Activated effector memory CD4-positive, alpha-beta T cell treated with anti-CD3 and anti-CD28 coated beads, Interleukin-2, amount 50 U/mL, for 16 hours (primary cell): Measurements from ENCODE around the gene SYCP3.

Experiments
- DNase-seq: peaks from one replicate; pipeline ENCODE4 v3.0.0-alpha.2; 2020

SYCP3 gene

DNA sequence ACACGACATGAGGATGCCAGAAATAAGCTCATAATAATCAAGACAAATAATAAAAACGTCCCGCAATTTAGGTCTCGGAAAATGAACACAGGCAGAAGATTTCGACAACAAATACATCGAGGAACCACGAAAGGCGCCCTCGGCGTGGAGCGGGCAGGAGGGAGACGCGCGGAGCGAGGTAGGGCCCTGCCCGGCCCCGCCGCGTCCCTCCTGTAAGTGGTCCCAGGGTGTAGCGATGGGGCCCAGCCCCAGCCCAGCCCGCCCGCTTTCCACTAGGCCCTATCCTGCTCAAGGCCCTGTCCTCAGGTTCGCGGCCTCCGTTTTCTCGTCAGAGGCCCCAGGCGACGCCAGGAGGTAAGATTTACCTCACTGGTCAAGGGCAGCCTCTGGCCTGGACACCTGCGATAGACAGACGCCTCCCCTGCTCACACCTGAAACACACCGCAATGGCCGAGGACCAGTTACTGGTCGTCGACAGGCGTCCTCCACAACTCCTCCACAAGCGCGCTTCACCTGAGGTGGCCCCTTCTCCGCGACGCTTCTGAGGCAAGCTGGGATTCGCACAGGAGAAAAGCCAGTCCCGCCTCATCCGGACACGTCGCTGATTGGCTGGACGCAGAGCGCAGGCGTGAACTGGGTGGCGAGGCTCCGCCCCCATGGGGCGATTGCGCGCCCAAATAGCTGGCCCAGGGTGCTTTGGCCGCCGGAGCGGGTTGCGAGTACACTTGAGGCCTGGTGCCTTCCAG, at the start of gene SYCP3:
Gene SYCP3 (minus strand): TSS at position 543 of the 746 bp plus-strand sequence. CDS start 1,527 bp downstream, outside the sequence.
- no peak for DNase-seq

GRCh38 chr12:101785671-101786070, 46.4 kb upstream of the SYCP3 start:
- no peak for DNase-seq

DNA sequence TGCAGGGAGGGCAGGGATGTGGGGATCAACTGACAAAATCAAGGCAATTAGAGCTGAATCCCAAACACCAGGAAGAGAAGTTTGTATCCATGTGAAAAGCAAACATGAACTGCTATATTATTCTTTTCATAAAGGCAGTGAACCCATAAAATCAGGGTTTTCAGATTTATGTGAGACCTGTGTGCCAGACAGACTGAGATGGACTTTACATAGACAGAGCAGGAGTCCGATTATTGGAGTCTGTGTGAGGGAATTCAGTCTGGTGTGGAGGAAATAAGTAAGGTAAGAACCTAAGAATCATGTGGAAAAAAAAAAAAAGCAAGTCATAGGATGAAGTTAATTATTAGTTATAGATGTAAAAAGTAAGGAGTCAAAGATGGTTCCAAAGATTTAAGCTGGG, 45.1 kb upstream of the SYCP3 start:
- no peak for DNase-seq

DNA sequence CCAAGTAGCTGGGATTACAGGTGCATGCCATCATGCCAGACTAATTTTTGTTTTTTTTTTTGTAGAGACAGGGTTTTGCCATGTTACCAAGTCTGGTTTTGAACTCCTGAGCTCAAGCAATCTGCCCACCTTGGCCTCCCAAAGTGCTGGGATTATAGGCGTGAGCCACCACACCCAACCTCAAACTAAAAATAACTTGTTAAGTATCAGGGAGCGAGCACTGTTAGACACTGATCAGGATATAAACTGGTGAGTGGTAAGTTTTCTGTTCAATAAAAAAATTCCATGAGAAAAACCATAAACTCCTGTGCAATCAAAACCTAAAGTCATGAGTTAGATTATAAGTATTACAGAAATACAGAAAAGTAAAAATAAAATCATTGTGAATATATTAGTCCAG, 44.6 kb upstream of the SYCP3 start:
- no peak for DNase-seq

- no peak for DNase-seq
Measured at GRCh38 chr12:101783150-101783549, 43.9 kb upstream of the SYCP3 start.

- DNase-seq = no peak
Measured at GRCh38 chr12:101782273-101782731, 43.0 kb upstream of the SYCP3 start.

DNA sequence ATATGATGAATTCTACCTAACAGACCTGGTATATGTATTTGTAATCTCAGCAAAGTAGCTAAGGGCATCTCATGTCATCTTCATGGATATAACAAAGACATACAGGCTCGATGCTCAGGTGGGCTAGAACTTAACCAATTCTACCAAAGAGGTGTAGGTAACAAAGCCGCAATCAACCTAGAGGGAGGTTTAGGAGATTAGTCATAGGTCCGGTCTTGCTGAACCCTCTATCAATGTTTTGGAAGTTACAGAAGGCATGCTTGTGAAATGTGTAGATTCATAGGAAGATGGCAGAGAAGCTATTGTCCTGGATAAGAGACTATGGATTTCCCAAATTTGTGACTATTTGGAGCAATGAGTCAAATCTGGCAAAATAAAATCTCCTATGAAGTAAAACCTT, 42.6 kb upstream of the SYCP3 start:
- no peak for DNase-seq

DNA sequence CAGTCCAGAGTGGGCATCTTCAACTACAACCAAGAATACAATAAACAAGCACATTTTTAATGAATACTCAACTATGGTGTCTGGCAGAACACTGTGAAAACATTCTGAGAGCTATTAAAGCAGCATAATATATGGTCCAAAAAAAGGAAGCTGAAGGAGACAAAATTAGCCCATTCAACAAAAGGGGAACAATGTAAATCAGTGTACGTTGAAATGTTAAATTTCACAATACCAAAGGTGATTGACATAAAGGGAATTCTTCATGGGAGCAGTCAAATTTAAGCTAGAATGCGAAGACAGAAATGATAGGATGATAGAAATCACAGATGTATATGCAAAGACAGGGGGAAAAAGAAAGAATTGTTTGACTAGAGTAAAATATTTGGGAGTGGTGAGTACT, 41.3 kb upstream of the SYCP3 start:
- DNase-seq = no peak

- no peak for DNase-seq
Measured at GRCh38 chr12:101779626-101780025, 40.4 kb upstream of the SYCP3 start.

- DNase-seq = no peak
Measured at GRCh38 chr12:101779200-101779599, 39.9 kb upstream of the SYCP3 start.

DNA sequence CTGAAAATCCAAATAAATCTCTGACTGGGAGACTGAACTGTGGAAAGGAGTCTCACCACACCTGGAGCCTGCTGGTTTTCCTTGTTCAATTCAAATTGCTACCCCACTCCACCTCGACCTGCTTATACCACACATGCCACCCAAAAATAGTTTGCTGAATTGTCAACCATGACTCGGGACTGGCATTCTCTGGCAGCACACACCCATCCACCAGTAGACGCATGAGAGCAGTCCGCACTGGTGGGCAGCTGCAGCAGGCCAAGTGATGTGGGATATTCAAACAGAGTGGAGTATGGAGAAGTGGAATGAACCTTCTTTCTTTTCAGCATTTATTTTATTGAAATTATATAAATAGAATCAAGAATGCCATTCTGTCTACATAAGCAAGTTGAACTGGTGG, 38.7 kb upstream of the SYCP3 start:
- no peak for DNase-seq

- no peak for DNase-seq
Measured at GRCh38 chr12:101777485-101777884, 38.2 kb upstream of the SYCP3 start.

GRCh38 chr12:101775816-101776215, 36.6 kb upstream of the SYCP3 start:
- DNase-seq = no peak

DNA sequence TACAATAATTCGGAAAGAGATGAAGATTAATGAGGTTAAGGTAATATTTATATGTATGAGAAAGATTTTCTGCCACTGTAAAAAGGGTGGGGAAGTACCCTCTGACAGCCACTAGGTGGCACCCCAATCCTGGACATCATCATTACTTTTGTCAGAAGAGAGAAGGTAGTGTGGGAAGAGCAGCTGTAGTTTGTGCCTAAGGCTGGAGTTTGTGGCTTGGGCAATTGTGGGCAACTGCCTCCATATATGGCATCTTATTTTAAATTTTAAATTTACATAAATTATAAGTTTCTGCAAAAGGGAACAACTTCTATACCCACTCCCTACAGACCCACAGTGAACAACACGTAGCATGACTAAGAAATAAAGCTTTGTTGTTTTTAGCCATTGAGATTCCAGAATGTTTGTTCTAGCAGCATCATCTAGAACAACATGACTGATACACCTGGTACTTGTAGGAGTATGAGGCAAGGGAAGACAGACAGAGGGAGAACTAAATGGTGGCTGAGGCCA, 34.4 kb upstream of the SYCP3 start:
- peak; percentile 85 for DNase-seq

DNA sequence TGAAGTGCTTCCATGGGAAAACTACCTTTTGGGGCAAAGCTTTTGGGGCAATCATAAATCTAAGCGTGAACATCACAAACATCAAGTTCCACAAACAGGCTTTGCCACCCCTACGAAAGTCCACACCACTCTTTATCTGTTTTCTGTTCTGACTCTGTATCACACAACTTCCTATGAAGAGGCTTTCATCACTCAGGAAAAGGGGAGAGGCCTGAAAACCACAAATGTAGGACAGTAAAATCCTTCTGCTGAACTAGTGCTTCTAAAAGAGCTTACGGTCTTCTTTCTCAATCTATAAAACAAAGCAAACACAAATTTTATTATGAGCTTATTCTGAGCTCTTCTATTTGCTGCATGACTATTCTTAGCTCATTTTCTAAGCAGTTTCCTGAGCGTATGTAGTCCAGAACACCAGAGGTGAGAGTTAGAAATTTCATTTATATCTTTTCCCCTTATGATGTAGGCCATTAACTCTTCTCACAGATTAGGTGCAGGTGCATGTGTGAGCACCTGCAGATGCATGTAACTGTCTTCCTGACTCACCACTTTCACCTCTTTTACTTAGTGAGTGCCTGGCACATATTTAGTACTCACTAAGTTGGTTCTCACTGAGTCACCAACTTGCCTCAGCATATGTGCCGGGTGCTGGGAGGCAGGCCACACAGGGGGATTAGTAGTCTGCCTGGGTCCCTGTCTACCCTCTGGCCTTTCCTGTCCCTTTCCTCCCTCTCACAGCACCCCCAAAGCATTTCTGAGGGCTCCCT, 32.9 kb upstream of the SYCP3 start:
- DNase-seq = no peak

- no peak for DNase-seq
Measured at GRCh38 chr12:101769865-101770264, 30.6 kb upstream of the SYCP3 start.

DNA sequence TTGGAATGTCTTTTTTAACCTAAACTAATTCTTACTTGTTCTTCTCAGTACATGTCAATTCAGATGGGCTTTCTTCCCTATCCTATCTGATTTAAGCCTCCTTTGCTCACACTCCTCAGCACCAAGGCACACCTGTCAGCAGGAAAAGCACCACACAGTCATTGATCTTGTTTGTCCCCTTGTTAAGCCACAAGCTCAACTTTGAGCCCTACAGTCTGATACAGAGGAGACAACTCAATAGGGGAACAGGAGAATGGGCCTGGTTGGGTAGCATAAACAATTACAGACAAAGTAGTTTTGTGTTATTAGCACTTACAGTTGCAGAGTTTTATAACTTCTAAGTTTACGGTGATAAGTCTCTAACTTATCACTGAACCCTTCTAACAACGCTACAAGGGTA, 29.5 kb upstream of the SYCP3 start:
- no peak for DNase-seq

GRCh38 chr12:101767537-101767936, 28.3 kb upstream of the SYCP3 start:
- no peak for DNase-seq

- DNase-seq = no peak
Measured at GRCh38 chr12:101764051-101764792, 25.0 kb upstream of the SYCP3 start.

- DNase-seq = no peak
Measured at GRCh38 chr12:101763246-101763931, 24.1 kb upstream of the SYCP3 start.

GRCh38 chr12:101761781-101762180, 22.5 kb upstream of the SYCP3 start:
- no peak for DNase-seq

DNA sequence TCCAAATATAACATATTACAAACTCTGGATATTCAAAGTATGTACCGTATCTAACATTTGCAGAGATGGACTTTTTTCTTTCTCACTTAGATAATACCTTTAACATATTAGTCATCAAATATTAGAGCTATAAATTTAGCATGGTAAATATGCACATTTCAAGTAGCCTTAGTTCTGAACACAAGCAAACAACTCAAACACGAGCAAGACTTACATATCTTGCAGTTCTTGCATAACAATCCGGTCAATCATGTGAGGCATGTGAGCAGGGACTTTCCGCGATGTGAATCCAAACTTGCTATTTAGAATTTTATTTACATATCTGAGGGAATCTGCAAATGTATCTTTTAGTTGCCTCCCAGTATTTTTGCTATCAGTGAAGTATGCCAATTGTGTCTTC, 22.1 kb upstream of the SYCP3 start:
- no peak for DNase-seq
